ENCODE data around the gene ANAPC4.

Gene ANAPC4

DNA sequence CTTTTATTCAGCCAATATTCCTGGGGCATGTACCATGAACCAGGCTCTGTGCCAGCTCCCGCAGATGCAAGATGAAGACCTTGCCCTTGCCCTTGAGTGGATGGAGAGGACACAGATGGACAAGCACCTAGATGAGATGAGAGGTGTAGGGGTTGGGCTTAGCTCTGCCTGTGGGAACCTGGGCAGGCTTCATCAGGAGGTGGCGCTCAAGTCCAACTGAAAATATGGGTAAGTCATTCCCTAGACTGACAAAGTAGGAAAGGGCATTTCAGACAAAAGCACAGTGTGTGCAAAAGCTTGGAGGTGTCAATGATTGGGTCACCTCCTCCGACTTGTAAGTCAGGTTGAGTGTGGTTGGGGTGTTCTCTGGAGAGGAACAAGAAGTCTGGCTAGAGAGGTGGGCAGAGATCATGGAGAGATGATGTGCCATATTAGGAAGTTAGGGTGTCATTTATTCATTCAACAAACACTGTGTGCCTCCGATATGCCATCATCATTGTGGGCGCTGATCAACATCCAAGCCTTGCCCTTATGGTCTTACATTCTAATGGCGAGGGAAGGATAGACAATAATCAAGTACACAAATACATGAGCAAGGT is 64.6 kb downstream of the ANAPC4 start:
- FAIRE-seq: peak; percentile 50
- no peak for DNase-seq (ENCODE audit: insufficient read length)
- TF ChIP-seq POLR2AphosphoS5 (IDR thresholded peaks at IDR 0.05; ENCODE audit: low read depth, low read length): no peak

DNA sequence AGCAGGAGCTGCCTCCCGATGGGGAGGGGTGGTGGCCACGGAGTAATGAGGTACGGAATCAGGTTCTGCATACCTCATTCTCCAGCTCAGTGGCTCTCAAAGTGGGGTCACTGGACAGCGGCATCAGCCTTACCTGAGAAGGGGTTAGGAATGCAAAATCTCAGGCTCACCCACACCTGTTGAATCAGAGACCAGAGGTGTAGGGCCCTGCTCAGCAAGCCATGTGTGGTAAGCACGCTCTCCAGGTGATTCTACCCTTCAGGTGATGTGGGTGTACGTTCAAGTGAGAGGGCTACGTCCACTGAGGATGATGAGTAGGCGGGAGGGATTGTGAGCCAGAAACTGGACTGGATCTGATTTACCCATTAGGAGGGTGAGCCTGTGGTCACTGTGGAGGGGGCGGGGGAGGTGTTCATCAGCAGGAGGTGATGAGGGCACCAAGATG is 65.8 kb downstream of the ANAPC4 start:
- DNase-seq (ENCODE audit: insufficient read length): no peak
- FAIRE-seq: no peak
- no peak for TF ChIP-seq TAF1 (IDR thresholded peaks at IDR 0.05; ENCODE audit: borderline replicate concordance, low read depth, low read length)
- TF ChIP-seq POLR2AphosphoS5 (IDR thresholded peaks at IDR 0.05; ENCODE audit: low read depth, low read length): no peak
- TF ChIP-seq POLR2A (IDR thresholded peaks at IDR 0.05; ENCODE audit: low read depth, low read length): no peak

DNA sequence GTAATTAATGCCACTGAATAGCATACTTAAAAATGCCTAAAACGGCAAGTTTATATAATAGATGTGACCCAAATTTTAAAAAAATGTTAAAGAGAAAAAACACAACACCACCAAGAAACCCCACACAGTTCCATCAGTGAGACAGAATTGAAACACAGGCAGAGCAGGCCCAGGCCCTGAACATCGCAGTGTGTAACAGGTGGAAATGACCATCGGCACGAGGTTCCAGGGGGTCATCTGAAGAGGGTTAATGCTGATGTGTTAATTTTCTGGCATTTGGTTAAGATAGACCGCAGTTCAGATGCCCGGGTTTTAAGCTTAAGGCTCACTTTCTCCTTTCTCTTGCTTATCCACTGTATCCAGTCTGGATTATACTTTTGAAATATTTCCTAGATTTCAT is 66.8 kb downstream of the ANAPC4 start:
- no peak for TF ChIP-seq POLR2AphosphoS5 (IDR thresholded peaks at IDR 0.05; ENCODE audit: low read depth, low read length)
- FAIRE-seq (no peak), DNase-seq (ENCODE audit: insufficient read length) (no peak)

DNA sequence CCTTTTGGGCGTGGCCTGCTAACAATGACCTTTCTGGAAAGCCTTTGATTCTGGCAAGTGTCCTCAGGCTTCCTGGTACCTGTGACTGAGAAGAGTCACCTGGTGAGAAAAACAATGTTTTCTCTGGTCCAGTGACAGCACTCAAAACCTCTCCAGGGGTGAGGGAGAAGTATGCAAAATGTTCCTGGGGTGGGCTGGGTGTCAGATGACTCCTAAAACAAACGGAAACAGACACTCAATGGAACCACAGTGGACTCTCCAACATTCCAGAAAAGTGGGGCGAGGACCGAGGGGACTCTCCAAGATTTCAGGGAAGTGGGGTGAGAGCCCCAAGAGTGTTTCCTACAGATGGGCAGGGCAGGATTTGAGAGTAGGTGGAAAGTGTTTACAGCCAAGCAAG is 69.5 kb downstream of the ANAPC4 start:
- TF ChIP-seq POLR2A (IDR thresholded peaks at IDR 0.05; ENCODE audit: low read depth, low read length): no peak
- TF ChIP-seq TAF1 (IDR thresholded peaks at IDR 0.05; ENCODE audit: borderline replicate concordance, low read depth, low read length): no peak
- TF ChIP-seq POLR2AphosphoS5 (IDR thresholded peaks at IDR 0.05; ENCODE audit: low read depth, low read length): no peak
- DNase-seq (ENCODE audit: insufficient read length) (no peak), FAIRE-seq (no peak)

- peak; percentile 9 for FAIRE-seq
- no peak for DNase-seq (ENCODE audit: insufficient read length)
- TF ChIP-seq TAF1 (IDR thresholded peaks at IDR 0.05; ENCODE audit: borderline replicate concordance, low read depth, low read length) (no peak), POLR2A (IDR thresholded peaks at IDR 0.05; ENCODE audit: low read depth, low read length) (no peak), POLR2AphosphoS5 (IDR thresholded peaks at IDR 0.05; ENCODE audit: low read depth, low read length) (no peak)
Measured at GRCh38 chr4:25448379-25449109, 71.5 kb downstream of the ANAPC4 start.

GRCh38 chr4:25449270-25449669 is 72.2 kb downstream of the ANAPC4 start:
- FAIRE-seq (no peak), DNase-seq (ENCODE audit: insufficient read length) (no peak)
- TF ChIP-seq POLR2A (IDR thresholded peaks at IDR 0.05; ENCODE audit: low read depth, low read length) (no peak), TAF1 (IDR thresholded peaks at IDR 0.05; ENCODE audit: borderline replicate concordance, low read depth, low read length) (no peak), POLR2AphosphoS5 (IDR thresholded peaks at IDR 0.05; ENCODE audit: low read depth, low read length) (no peak)

DNA sequence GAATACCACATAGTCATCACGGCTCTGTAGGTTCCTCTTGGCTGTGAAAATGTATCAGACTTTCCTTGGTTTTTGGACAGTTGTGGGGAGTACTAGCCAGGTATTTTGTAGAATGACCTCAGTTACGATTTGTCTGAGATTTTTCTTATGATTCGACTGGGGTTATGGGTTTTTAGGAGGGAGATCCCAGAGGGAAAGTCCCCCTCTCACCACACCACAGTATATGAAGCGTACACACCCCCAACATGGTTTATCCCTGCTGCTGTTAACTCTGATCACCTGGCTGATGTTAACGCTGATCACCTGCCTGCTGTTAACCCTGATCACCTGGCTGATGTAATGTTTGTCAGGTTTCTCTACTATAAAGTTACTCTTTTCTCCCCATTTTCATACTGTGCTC is 72.6 kb downstream of the ANAPC4 start:
- TF ChIP-seq POLR2A (IDR thresholded peaks at IDR 0.05; ENCODE audit: low read depth, low read length): no peak
- FAIRE-seq: no peak

DNA sequence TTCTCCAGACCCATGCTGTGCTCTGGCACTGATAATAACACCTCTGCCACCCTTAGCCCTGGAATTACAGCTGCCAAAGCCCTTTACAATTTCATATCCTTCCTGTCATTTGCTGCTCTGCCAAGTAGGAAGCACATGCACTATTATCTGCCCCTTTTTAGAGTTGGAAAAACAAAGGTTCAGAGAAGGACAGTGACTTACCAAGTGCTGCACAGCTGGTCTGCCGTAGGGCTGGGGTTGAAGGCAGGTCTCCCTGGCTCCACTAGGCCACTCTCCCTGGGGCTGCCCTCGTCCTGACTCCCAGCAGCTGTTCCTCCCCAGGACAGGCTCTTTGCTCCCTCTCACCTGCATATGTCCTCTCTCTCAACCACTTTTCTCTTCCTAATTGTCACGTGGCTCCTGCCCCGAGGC is 73.4 kb downstream of the ANAPC4 start:
- no peak for TF ChIP-seq POLR2A (IDR thresholded peaks at IDR 0.05; ENCODE audit: low read depth, low read length)
- no peak for TF ChIP-seq TAF1 (IDR thresholded peaks at IDR 0.05; ENCODE audit: borderline replicate concordance, low read depth, low read length)
- no peak for TF ChIP-seq POLR2AphosphoS5 (IDR thresholded peaks at IDR 0.05; ENCODE audit: low read depth, low read length)
- DNase-seq (ENCODE audit: insufficient read length): no peak
- FAIRE-seq: no peak

More for the DNA sequence above, 72.6 kb downstream of the ANAPC4 start:
- no peak for DNase-seq (ENCODE audit: insufficient read length)

DNA sequence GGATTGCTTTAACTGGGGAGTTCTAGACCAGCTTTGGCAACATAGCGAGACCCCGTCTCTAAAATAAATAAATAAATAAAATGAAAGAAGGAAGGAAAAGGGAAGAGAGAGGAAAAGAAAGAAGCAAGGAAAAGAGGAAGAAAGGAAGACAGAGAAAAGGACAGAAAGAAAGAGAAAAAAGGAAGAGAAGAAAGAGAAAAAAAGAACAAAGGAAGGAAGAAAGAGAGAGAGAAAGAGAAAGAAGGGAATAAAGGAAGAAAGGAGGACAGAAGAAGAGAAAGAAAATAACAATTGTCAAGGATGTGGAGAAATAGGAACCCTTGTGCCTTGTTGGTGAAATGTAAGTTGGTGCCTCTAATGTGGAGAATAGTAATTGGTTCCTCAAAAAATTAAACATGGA is 74.6 kb downstream of the ANAPC4 start:
- TF ChIP-seq TAF1 (IDR thresholded peaks at IDR 0.05; ENCODE audit: borderline replicate concordance, low read depth, low read length): no peak

DNA sequence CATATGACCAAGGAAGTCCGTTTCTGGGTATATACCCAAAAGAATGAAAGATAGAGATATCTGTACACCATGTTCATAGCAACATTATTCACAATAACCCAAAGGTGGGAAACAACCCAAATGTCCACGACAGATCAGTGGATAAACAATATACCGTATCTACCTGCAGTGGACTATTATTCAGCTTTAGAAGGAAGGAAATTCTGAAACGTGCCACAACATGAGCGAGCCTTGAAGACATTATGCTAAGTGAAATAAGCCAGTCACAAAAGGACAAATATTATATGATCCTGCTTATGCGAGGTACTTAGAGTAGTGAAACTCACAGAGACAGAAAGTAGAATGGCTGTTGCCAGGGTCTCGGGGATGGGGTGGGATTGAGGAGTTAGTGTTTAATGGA is 75.0 kb downstream of the ANAPC4 start:
- FAIRE-seq (no peak), DNase-seq (ENCODE audit: insufficient read length) (no peak)
- TF ChIP-seq POLR2A (IDR thresholded peaks at IDR 0.05; ENCODE audit: low read depth, low read length) (no peak), TAF1 (IDR thresholded peaks at IDR 0.05; ENCODE audit: borderline replicate concordance, low read depth, low read length) (no peak), POLR2AphosphoS5 (IDR thresholded peaks at IDR 0.05; ENCODE audit: low read depth, low read length) (no peak)

More for the DNA sequence above, 74.6 kb downstream of the ANAPC4 start:
- DNase-seq (ENCODE audit: insufficient read length) (no peak), FAIRE-seq (no peak)

DNA sequence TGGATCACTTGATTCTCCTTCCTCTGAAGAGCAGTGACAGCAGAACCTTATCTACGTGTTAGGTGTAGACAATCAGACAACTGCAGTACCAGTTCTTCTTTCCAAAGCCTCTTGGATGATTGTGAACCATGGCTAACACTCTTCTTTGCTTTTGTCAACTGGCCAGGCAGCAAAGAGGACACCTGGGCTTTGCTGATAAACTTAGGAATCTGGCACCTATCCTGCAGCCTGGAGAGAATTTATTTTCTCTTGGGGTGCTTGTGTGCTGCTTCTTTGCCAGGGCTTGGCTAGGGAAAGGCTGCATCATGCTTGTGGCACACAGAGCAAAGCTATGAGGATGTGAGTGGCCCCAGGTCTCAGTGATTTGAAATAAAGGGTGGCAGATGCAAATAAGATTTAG is 77.4 kb downstream of the ANAPC4 start:
- FAIRE-seq (no peak), DNase-seq (ENCODE audit: insufficient read length) (no peak)
- no peak for TF ChIP-seq POLR2A (IDR thresholded peaks at IDR 0.05; ENCODE audit: low read depth, low read length)
- TF ChIP-seq POLR2AphosphoS5 (IDR thresholded peaks at IDR 0.05; ENCODE audit: low read depth, low read length): no peak
- no peak for TF ChIP-seq TAF1 (IDR thresholded peaks at IDR 0.05; ENCODE audit: borderline replicate concordance, low read depth, low read length)

GRCh38 chr4:25457053-25457715 is 80.1 kb downstream of the ANAPC4 start:
- FAIRE-seq (no peak), DNase-seq (ENCODE audit: insufficient read length) (no peak)
- TF ChIP-seq POLR2AphosphoS5 (IDR thresholded peaks at IDR 0.05; ENCODE audit: low read depth, low read length) (no peak), POLR2A (IDR thresholded peaks at IDR 0.05; ENCODE audit: low read depth, low read length) (no peak), TAF1 (IDR thresholded peaks at IDR 0.05; ENCODE audit: borderline replicate concordance, low read depth, low read length) (no peak)
